WERI-Rb-1 (cell line): ENCODE measurements around the gene SERPINA5.
A peak's percentile ranks its signal among the peaks of the same experiment; 100 is the strongest.
"Not testable (repeated sequence)": the region's sequence is repeated elsewhere in the genome, so short reads cannot be mapped to it uniquely, and the experiment has no call there.

Source experiments
- DNase-seq: peaks from one replicate; pipeline ENCODE4 v3.0.0-alpha.2; 2020
- H3K27ac ChIP-seq: fragments of 250-450 bp; sonication (Bioruptor Pico); 2 replicates; pipeline ENCODE4 v1.5.1; 2020; ENCODE audit warnings: mild to moderate bottlenecking, moderate library complexity
- H3K27me3 ChIP-seq: fragments of 250-450 bp; sonication (Bioruptor Pico); 2 replicates; pipeline ENCODE4 v1.5.1; 2021; ENCODE audit warnings: mild to moderate bottlenecking, low read depth, moderate library complexity; ENCODE audit not compliant: insufficient read depth, severe bottlenecking
- H3K36me3 ChIP-seq: fragments of 250-450 bp; sonication (Bioruptor Pico); 2 replicates; pipeline ENCODE4 v1.5.1; 2020; ENCODE audit warnings: mild to moderate bottlenecking, moderate library complexity
- H3K4me3 ChIP-seq: 2 replicates; pipeline ENCODE4 v1.5.1; 2011; ENCODE audit warnings: low read depth, mild to moderate bottlenecking, control low read depth, low read length
- H3K9me3 ChIP-seq: fragments of 250-450 bp; sonication (Bioruptor Pico); 2 replicates; pipeline ENCODE4 v1.5.1; 2021; ENCODE audit warnings: mild to moderate bottlenecking, moderate library complexity; ENCODE audit not compliant: severe bottlenecking
- TF ChIP-seq, protein P1 (sequence below): IDR thresholded peaks from 2 replicates; pipeline ENCODE4 v1.5.1; 2011; ENCODE audit warnings: low read depth, mild to moderate bottlenecking, control low read depth, inconsistent platforms, low read length

SERPINA5 gene

DNA sequence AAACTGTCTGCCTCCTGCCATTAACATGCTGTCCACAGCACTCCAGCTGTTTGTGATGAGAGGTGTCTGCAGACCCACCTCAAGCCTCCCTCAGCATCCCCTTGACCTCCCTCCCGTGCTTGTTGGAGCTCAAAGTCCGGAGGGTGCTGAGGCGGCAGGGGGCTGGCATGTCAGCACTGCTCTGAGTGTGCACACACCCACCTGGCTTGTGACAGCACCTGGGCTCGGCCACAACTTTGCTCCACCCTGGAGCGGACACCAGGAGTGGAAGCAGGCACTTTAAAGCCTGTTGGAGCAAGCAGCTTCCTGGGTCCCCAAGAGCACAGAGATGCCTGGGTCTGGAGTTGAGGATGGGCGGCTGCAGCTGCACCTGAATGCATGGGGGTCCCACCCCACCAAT, 51.9 kb downstream of the SERPINA5 start:
- Histone ChIP-seq H3K36me3 (no peaks in the 10 kb centered on the region), H3K27me3 (peaks cover 46% of the 10 kb centered on the region), H3K4me3 (no peak overlapping the region), H3K27ac (no peak overlapping the region), H3K9me3 (no peaks in the 10 kb centered on the region)
- no peak for DNase-seq
- TF ChIP-seq, protein P1, sequence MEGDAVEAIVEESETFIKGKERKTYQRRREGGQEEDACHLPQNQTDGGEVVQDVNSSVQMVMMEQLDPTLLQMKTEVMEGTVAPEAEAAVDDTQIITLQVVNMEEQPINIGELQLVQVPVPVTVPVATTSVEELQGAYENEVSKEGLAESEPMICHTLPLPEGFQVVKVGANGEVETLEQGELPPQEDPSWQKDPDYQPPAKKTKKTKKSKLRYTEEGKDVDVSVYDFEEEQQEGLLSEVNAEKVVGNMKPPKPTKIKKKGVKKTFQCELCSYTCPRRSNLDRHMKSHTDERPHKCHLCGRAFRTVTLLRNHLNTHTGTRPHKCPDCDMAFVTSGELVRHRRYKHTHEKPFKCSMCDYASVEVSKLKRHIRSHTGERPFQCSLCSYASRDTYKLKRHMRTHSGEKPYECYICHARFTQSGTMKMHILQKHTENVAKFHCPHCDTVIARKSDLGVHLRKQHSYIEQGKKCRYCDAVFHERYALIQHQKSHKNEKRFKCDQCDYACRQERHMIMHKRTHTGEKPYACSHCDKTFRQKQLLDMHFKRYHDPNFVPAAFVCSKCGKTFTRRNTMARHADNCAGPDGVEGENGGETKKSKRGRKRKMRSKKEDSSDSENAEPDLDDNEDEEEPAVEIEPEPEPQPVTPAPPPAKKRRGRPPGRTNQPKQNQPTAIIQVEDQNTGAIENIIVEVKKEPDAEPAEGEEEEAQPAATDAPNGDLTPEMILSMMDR: no peak

DNA sequence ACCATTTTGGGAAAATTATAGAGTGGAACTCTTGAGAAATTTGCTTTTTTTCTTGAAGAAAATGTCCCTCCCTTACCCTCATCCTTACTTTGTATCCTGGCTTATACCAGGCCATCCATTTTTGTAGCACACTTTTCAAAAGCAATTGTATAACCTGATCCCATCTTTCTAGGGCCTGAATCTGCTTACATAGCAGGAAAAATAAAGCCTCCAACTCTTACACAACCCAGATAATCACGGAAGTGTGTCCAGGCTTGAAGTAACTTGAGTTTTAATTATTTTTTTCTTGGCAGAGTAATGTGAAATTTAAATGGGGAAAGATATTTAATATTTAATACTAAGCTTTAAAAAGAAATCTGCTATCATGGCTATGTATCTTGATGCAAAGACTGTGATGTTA, 53.9 kb downstream of the SERPINA5 start:
- H3K36me3 ChIP-seq: no peaks in the 10 kb centered on the region
- TF ChIP-seq, protein P1: no peak
- H3K4me3 ChIP-seq: no peak overlapping the region
- no peaks in the 10 kb centered on the region for H3K9me3 ChIP-seq
- H3K27ac ChIP-seq: no peak overlapping the region
- DNase-seq: no peak
- H3K27me3 ChIP-seq: peaks cover 29% of the 10 kb centered on the region

DNA sequence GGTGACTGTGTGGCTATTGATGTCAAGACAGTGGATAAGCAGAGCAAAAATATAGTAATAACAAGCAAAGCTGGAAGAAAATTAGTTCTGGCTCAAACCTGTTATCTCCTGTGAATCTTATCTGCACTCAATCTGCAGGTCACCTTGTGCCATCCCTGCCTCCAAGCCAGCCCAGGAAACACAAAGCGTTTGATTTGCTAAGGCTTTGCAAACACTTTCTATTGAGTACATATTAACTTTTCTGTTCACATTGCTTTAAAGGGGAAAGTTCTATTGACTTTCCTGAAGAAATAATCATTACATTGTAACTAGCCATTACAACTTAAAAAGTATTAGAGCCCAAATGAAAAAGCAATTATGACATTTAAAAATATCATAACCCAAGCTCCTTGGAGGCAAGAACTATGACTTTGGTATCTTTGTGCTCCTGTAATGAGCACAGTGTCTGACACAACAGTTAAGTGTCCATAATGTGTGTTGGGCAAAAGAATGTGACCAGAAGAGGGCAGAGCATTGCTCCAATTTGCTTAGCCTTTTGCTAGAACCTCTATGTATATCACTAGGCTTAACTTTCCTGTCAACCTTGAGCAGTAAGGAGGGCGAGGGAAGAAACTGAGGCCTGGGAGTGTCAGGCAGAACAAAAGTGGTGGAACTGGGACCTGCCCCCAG, 55.7 kb downstream of the SERPINA5 start:
- no peak for DNase-seq
- Histone ChIP-seq H3K4me3 (no peak overlapping the region), H3K27ac (no peak overlapping the region), H3K36me3 (no peaks in the 10 kb centered on the region), H3K27me3 (peaks cover 16% of the 10 kb centered on the region), H3K9me3 (no peaks in the 10 kb centered on the region)
- TF ChIP-seq, protein P1: peak; percentile 51

DNA sequence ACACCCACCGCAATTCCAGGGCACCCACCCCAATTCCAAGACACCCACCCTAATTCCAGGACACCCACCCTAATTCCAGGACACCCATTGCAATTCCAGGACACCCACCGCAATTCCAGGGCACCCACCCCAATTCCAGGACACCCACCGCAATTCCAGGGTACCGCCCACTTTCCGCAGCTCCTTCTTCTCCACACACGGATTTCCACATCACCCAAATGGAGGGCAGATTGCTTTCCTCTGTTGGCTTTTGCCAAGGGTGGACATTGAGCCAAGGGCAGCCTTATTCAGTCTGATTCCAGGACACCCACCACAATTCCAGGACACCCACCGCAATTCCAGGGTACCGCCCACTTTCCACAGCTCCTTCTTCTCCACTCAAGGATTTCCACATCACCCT, 56.6 kb downstream of the SERPINA5 start:
- not testable (repeated sequence) for H3K36me3 ChIP-seq, H3K27ac ChIP-seq, H3K27me3 ChIP-seq, DNase-seq, H3K4me3 ChIP-seq, H3K9me3 ChIP-seq

DNA sequence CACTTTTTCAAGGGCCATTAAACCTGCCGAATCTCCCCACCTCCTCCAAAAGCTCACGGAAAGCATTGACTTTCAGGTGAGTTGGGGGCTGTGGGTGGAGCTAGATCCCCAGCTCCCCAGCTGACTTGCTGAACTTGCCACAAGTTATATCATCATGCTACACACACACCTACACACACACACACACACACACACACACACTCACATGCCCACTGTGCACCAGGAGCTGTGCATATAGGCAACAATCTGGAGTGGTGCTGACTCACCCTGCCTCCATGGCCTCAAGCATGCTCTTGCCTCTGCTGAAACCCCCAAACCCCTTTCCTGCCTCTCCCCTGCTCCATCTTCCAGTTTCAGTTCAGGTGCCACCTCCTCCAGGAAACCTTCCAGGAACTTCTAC, 57.1 kb downstream of the SERPINA5 start:
- H3K27me3 ChIP-seq: peaks cover 2% of the 10 kb centered on the region
- TF ChIP-seq, protein P1: no peak
- H3K9me3 ChIP-seq: no peaks in the 10 kb centered on the region
- no peak overlapping the region for H3K4me3 ChIP-seq
- DNase-seq: no peak
- H3K36me3 ChIP-seq: no peaks in the 10 kb centered on the region
- H3K27ac ChIP-seq: no peak overlapping the region

DNA sequence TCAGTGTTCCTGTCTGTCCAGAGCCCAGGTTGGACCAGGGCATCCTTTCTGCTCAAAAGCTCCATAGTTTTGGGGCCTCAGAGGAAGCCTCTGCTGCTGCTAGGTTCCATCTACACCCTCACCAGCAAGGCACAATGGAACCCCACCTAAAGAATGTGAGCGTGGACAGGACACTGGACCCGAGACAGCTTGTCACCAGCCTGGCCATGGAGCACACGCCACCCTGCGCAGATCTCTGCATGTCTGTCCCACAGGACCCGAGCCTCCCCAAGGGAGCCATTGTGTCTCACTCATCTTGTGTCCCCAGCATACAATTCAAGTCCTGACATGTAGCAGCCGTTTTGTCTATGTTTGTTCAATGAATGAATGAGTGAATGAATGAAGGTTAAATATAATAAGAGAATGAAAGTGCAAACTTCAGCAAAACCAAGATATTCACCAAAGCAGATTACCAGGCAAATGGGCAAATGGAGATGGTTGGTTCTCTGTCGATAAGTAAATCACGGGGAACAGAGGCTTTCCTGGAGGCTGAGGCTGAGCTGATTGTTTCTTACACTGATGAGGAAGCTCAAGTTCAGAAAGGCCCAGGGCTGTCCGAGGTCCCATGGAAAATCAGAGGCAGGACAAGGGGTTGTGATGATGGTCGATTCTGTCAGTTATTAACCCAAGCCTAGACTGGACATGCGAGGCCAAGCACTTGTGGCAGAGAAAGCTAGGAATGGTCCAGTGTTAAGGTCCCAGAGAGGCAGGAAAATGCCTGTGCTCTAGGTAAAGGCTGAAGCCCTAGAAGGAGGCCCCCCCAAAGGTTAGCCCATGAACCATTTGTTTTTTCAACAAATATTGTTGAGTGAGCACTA, 58.0 kb downstream of the SERPINA5 start:
- Histone ChIP-seq H3K9me3 (no peaks in the 10 kb centered on the region), H3K36me3 (no peaks in the 10 kb centered on the region), H3K4me3 (no peak overlapping the region), H3K27ac (no peak overlapping the region), H3K27me3 (peaks cover 2% of the 10 kb centered on the region)
- DNase-seq: no peak
- TF ChIP-seq, protein P1: no peak
